Measurements from ENCODE around the gene MLYCD.

- TF ChIP-seq CTCF (IDR thresholded peaks at IDR 0.05), result no peak
- no peak for TF ChIP-seq POLR2AphosphoS5 (IDR thresholded peaks at IDR 0.05)
- TF ChIP-seq POLR2A (IDR thresholded peaks at IDR 0.05), result no peak
These were observed 68.2 kb downstream of the MLYCD start for GRCh38 chr16:83967091-83967490.

All from gastroesophageal sphincter (tissue), 3 donors.